ENCODE data around the gene SSBP4.
A peak's percentile ranks its signal among the peaks of the same experiment; 100 is the strongest.

Gene SSBP4

DNA sequence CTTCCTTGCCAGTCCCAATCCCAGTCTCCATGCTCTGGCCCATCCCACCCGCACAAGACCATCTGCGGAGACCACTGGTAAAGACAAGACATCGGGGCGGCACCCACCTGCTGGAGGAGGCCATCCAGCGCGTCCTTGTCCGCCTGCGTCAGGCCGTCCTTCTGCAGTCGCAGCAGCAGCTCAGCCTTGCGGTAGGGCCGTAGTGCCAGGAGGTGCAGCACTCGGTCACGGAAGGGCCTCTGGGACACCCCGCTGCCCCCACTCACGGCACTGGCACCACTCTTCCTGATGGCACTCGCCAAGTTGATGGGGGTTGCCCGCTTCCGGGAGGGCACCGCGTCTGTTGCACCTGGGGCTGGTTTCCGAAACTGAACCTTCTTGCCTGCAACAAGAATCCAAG lies 42.3 kb downstream of the SSBP4 start:
- H3K9ac ChIP-seq (ENCODE audit: low read length in 2 of 2) = no peak overlapping the region
- H3K27ac ChIP-seq (ENCODE audit: low read length) = peak overlapping the region; percentile 75
- H3K4me1 ChIP-seq (ENCODE audit: control insufficient read depth, insufficient read depth, low read length) = peaks cover 63% of the 10 kb centered on the region
- no peak overlapping the region for H3K4me3 ChIP-seq (ENCODE audit: low read length in 2 of 2)
- peaks cover 12 to 14% of the 10 kb centered on the region in 2 donors for H3K36me3 ChIP-seq (ENCODE audit: control insufficient read depth in 2 of 2, insufficient read depth in 2 of 2, low read length in 2 of 2)
- H3K27me3 ChIP-seq (ENCODE audit: control insufficient read depth in 1 of 2, insufficient read depth in 2 of 2, low read length in 2 of 2) = no peaks in the 10 kb centered on the region
- no peaks in the 10 kb centered on the region for H3K9me3 ChIP-seq (ENCODE audit: control insufficient read depth in 2 of 2, low read length in 2 of 2)

DNA sequence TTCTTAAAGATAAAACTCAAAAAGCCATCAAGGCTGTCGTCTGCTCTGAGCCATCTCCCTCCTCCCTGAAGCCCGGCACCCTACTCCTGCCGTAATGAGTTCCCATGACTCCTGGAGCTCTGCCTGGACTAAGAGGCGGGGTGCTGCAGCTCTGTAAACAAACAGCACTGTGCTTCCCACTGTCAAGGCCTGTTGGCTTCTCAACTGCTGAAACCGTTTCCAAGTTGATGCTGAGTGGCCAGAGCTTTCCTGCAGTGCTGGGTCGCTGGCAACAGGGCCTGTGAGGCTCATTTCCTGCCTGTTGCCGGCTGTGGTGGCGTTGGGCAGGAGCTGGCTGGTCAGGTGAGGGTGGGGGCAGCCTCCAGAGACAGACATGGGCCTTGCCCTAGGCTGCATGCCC lies 45.4 kb downstream of the SSBP4 start:
- Histone ChIP-seq H3K4me3 (ENCODE audit: low read length in 2 of 2) (peak overlapping the region; percentile 46 to 60), H3K9ac (ENCODE audit: low read length in 2 of 2) (peak overlapping the region; percentile 51 to 54), H3K4me1 (ENCODE audit: control insufficient read depth, insufficient read depth, low read length) (peaks cover 61% of the 10 kb centered on the region)

DNA sequence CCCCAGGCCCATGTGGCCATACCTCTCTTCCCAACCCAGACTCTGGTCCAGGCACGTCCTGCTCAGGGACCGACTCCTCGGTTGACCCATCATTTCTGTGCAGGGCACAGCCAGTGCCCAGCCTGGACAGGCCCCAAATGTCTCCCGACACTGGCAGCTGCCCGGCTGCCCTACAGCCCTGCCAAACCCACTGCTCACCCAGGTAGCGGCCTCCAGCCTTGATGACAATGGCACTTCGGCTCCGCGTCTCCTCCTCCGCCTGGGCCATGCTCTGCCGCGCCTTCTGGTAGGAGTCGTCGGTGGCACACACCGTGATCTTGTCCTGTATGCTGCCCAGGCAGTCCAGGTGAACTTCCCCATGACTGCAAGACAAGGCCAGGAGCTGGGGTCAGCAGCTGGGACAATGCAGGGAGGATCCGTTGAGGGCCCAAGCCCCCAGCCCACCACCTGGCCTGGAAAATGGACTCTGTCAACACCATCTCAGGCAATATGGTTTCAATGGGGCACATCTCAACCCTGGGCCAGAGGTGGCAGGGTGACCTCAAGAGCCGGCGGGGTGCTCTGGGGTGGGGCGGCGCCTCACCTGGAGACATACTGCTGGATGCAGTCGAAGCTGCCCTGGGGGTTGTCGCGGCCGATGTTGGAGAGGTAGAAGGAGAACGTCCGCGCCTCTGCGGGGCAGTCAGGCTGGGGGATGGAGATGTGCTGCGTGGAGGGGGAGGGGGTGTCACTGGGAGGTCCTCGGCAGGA lies 46.2 kb downstream of the SSBP4 start:
- Histone ChIP-seq H3K9ac (ENCODE audit: low read length in 2 of 2) (peak overlapping the region; percentile 51 to 54), H3K4me1 (ENCODE audit: control insufficient read depth, insufficient read depth, low read length) (peaks cover 61% of the 10 kb centered on the region)

More for the DNA sequence above, 45.4 kb downstream of the SSBP4 start:
- Histone ChIP-seq H3K9me3 (ENCODE audit: control insufficient read depth in 2 of 2, low read length in 2 of 2) (no peaks in the 10 kb centered on the region), H3K27ac (ENCODE audit: low read length) (peak overlapping the region; percentile 81), H3K27me3 (ENCODE audit: control insufficient read depth in 1 of 2, insufficient read depth in 2 of 2, low read length in 2 of 2) (no peaks in the 10 kb centered on the region), H3K36me3 (ENCODE audit: control insufficient read depth in 2 of 2, insufficient read depth in 2 of 2, low read length in 2 of 2) (peaks cover 10 to 12% of the 10 kb centered on the region in 2 donors)

DNA sequence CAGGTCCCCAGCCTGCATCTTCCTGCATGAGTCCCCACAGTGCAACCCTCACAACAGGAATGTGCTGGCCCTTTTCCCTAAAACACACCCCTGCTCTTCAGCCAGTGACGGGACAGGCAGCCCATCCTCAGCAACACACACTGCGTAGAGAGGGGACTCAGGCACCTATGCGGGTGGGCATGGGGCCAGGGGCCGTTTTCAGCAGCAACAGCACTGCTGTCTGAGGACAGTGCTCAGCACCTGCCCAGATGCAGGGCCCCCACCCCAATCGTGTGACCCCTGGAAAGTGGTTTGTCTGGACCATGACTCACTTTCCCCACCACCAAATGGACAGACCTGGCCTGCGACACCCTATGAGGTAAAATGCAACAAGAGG lies 46.8 kb downstream of the SSBP4 start:
- Histone ChIP-seq H3K9ac (ENCODE audit: low read length in 2 of 2) (no peak overlapping the region), H3K27ac (ENCODE audit: low read length) (peak overlapping the region; percentile 81), H3K4me1 (ENCODE audit: control insufficient read depth, insufficient read depth, low read length) (peaks cover 58% of the 10 kb centered on the region), H3K9me3 (ENCODE audit: control insufficient read depth in 2 of 2, low read length in 2 of 2) (no peaks in the 10 kb centered on the region), H3K36me3 (ENCODE audit: control insufficient read depth in 2 of 2, insufficient read depth in 2 of 2, low read length in 2 of 2) (peaks cover 4 to 8% of the 10 kb centered on the region in 2 donors), H3K27me3 (ENCODE audit: control insufficient read depth in 1 of 2, insufficient read depth in 2 of 2, low read length in 2 of 2) (no peaks in the 10 kb centered on the region), H3K4me3 (ENCODE audit: low read length in 2 of 2) (no peak overlapping the region)

More for the DNA sequence above, 46.2 kb downstream of the SSBP4 start:
- Histone ChIP-seq H3K27ac (ENCODE audit: low read length) (peak overlapping the region; percentile 81), H3K27me3 (ENCODE audit: control insufficient read depth in 1 of 2, insufficient read depth in 2 of 2, low read length in 2 of 2) (no peaks in the 10 kb centered on the region), H3K36me3 (ENCODE audit: control insufficient read depth in 2 of 2, insufficient read depth in 2 of 2, low read length in 2 of 2) (peaks cover 8 to 12% of the 10 kb centered on the region in 2 donors), H3K4me3 (ENCODE audit: low read length in 2 of 2) (peak overlapping the region; percentile 46 to 60), H3K9me3 (ENCODE audit: control insufficient read depth in 2 of 2, low read length in 2 of 2) (no peaks in the 10 kb centered on the region)

DNA sequence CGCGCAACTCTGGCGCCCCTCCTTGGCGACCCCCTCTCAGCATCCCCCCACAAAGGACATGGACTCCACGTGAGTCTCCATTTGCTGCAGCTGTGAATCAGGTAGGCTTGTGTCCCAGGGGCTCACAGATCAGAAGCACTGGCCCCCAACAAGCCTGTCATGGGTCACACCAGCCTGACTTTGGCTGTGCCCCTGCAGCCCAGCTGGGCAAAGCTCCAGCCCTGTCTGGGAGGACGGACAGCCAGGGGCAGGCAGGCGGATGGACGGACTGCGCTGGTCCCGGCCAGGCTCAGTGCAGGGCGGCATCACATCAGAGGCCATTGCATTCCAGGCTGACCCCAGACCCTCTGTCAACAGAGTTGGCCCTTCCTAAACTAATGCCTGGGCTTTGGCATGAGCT lies 47.2 kb downstream of the SSBP4 start:
- peaks cover 0 to 5% of the 10 kb centered on the region in 2 donors for H3K36me3 ChIP-seq (ENCODE audit: control insufficient read depth in 2 of 2, insufficient read depth in 2 of 2, low read length in 2 of 2)
- peak overlapping the region; percentile 81 for H3K27ac ChIP-seq (ENCODE audit: low read length)
- H3K4me3 ChIP-seq (ENCODE audit: low read length in 2 of 2) = no peak overlapping the region
- H3K4me1 ChIP-seq (ENCODE audit: control insufficient read depth, insufficient read depth, low read length) = peaks cover 54% of the 10 kb centered on the region
- H3K9me3 ChIP-seq (ENCODE audit: control insufficient read depth in 2 of 2, low read length in 2 of 2) = no peaks in the 10 kb centered on the region
- H3K27me3 ChIP-seq (ENCODE audit: control insufficient read depth in 1 of 2, insufficient read depth in 2 of 2, low read length in 2 of 2) = no peaks in the 10 kb centered on the region
- no peak overlapping the region for H3K9ac ChIP-seq (ENCODE audit: low read length in 2 of 2)

DNA sequence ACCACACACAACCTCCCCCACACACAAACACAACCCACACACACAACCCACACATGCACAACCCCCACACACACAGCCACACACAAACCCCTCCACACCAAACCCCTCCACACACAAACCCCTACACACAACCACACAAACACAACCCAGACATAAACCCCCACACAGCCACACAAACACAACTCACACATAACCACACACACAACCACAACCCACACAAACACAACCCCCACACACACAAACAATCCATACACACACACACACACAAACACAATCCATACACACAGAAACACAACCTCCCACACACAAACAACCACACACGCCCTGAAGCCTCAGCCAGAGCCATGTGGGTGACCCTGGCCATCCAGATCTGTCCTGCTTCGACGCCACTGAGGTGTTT lies 48.8 kb downstream of the SSBP4 start:
- H3K27me3 ChIP-seq (ENCODE audit: control insufficient read depth in 1 of 2, insufficient read depth in 2 of 2, low read length in 2 of 2) = no peaks in the 10 kb centered on the region
- peaks cover 0 to 2% of the 10 kb centered on the region in 2 donors for H3K36me3 ChIP-seq (ENCODE audit: control insufficient read depth in 2 of 2, insufficient read depth in 2 of 2, low read length in 2 of 2)
- H3K4me1 ChIP-seq (ENCODE audit: control insufficient read depth, insufficient read depth, low read length) = peaks cover 49% of the 10 kb centered on the region
- no peak overlapping the region for H3K4me3 ChIP-seq (ENCODE audit: low read length in 2 of 2)
- H3K9me3 ChIP-seq (ENCODE audit: control insufficient read depth in 2 of 2, low read length in 2 of 2) = no peaks in the 10 kb centered on the region
- H3K27ac ChIP-seq (ENCODE audit: low read length) = no peak overlapping the region
- H3K9ac ChIP-seq (ENCODE audit: low read length in 2 of 2) = no peak overlapping the region

DNA sequence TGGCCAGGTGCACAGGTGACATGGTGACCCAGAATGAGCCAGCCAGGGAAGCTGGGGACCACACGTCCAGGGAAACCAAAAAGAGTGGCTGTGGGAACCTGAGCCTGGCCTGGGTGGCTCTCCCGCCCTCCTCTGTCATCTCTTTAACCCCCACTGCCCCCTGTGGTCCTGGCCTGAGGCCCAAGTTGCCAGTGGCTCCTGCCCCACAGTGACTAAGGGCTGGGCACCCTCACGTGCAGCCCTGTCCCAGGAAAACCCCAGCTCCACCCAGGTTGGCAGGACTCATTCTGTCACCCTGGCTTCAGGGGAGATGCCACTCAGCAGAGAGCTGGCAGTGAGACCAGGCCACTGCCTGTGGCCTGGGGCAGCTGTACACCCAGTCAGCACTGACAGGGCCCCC lies 49.3 kb downstream of the SSBP4 start:
- Histone ChIP-seq H3K27ac (ENCODE audit: low read length) (no peak overlapping the region), H3K9ac (ENCODE audit: low read length in 2 of 2) (no peak overlapping the region), H3K4me1 (ENCODE audit: control insufficient read depth, insufficient read depth, low read length) (peaks cover 52% of the 10 kb centered on the region)

DNA sequence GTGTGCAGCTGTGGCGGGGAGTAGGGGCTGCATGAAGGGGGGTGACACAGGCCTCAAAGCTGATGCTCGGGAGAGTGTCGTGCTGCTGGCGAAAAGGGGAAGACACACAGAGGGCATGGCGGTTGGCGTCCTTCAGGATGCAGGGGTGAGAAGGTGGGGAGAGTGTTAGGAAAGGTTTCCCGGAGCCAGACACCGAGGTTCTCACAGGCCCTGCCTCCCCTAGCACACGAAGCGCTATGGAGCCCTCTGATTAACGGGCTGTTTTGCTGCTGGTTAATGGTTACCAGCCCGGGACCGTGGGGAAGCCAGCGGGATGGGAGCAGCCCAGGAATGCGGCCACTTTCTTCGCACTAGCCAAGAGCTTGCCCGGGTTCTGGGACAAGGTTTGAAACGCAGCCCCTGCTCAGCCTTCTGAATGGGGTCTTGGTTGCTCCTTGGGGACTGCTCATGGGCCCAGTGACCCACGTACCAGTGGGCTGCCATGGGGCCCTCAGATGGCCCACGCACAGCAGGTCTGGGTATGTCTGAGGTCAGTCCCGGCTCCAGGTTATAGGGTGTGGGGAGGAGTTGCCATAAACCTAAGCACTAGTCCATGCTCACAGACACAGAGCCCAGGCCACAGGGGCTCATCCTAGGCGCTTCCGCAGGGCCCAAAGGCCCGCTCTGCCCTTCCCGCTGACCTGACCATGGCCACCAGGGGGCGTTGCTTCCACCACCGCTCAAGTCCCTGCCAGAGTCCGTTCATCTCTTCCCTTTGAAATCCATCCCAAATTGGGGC lies 50.1 kb downstream of the SSBP4 start:
- H3K9ac ChIP-seq (ENCODE audit: low read length in 2 of 2) = no peak overlapping the region
- no peaks in the 10 kb centered on the region for H3K27me3 ChIP-seq (ENCODE audit: control insufficient read depth in 1 of 2, insufficient read depth in 2 of 2, low read length in 2 of 2)
- H3K9me3 ChIP-seq (ENCODE audit: control insufficient read depth in 2 of 2, low read length in 2 of 2) = no peaks in the 10 kb centered on the region
- no peak overlapping the region for H3K4me3 ChIP-seq (ENCODE audit: low read length in 2 of 2)
- peaks cover 49% of the 10 kb centered on the region for H3K4me1 ChIP-seq (ENCODE audit: control insufficient read depth, insufficient read depth, low read length)
- peaks cover 0 to 2% of the 10 kb centered on the region in 2 donors for H3K36me3 ChIP-seq (ENCODE audit: control insufficient read depth in 2 of 2, insufficient read depth in 2 of 2, low read length in 2 of 2)
- no peak overlapping the region for H3K27ac ChIP-seq (ENCODE audit: low read length)

More for the DNA sequence above, 49.3 kb downstream of the SSBP4 start:
- H3K27me3 ChIP-seq (ENCODE audit: control insufficient read depth in 1 of 2, insufficient read depth in 2 of 2, low read length in 2 of 2) = no peaks in the 10 kb centered on the region
- H3K9me3 ChIP-seq (ENCODE audit: control insufficient read depth in 2 of 2, low read length in 2 of 2) = no peaks in the 10 kb centered on the region
- peaks cover 0 to 2% of the 10 kb centered on the region in 2 donors for H3K36me3 ChIP-seq (ENCODE audit: control insufficient read depth in 2 of 2, insufficient read depth in 2 of 2, low read length in 2 of 2)
- H3K4me3 ChIP-seq (ENCODE audit: low read length in 2 of 2) = no peak overlapping the region

DNA sequence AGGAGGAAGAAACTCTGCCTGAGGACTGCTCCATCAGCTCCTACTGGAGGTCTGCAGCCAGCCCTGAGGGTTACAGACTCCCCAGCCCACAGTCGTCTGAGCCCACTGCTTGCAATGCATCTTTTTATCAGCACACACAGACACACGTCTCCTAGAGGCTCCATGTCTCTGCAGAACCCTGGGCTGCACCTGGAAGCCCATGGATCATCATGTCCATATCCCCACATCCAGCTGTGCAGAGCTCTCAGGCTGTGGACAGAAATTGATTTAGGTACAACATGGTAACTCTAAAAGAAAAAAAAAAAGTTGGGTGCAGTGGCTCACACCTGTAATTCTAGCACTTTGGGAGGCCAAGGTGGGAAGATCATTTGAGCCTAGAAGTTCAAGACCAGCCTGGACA lies 51.6 kb downstream of the SSBP4 start:
- Histone ChIP-seq H3K4me3 (ENCODE audit: low read length in 2 of 2) (no peak overlapping the region), H3K36me3 (ENCODE audit: control insufficient read depth in 2 of 2, insufficient read depth in 2 of 2, low read length in 2 of 2) (peaks cover 0 to 2% of the 10 kb centered on the region in 2 donors), H3K27ac (ENCODE audit: low read length) (no peak overlapping the region), H3K9me3 (ENCODE audit: control insufficient read depth in 2 of 2, low read length in 2 of 2) (no peaks in the 10 kb centered on the region), H3K4me1 (ENCODE audit: control insufficient read depth, insufficient read depth, low read length) (peaks cover 38% of the 10 kb centered on the region), H3K27me3 (ENCODE audit: control insufficient read depth in 1 of 2, insufficient read depth in 2 of 2, low read length in 2 of 2) (no peaks in the 10 kb centered on the region), H3K9ac (ENCODE audit: low read length in 2 of 2) (no peak overlapping the region)

DNA sequence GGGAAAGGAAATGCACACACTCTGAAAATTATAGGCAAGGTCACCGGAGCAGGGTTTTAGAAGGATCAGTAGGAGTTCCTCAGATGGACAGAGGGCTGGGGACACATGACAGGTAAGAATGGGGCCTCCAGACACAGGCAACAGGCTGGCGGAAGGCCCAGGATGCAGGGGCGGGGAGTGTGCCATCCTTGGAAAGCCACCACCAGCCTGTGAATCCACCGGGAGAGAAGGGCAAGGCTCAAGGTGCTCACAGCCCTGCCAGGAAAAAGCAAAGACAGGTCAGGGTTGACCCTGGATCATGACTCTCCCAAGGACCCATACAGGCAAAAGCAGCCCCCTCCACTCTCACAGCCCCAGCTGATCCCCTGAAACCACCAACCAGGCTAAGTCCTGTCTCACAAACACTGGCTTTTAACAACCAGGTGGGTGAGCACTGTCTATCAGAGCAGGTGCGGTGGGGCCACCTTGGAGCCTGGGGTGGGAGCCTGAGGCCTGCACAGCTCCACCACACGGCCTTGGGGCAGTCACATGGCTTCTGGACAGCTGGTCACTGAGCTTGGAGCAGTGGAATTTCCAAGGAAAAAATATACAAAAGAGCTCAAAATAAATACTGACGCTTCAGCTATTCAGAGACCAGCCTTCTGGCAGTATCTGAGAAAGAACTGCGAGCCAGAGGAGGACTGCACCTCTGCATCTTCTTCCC lies 54.0 kb downstream of the SSBP4 start:
- H3K4me3 ChIP-seq (ENCODE audit: low read length in 2 of 2) = no peak overlapping the region
- H3K36me3 ChIP-seq (ENCODE audit: control insufficient read depth in 2 of 2, insufficient read depth in 2 of 2, low read length in 2 of 2) = peaks cover 0 to 5% of the 10 kb centered on the region in 2 donors
- H3K4me1 ChIP-seq (ENCODE audit: control insufficient read depth, insufficient read depth, low read length) = peaks cover 37% of the 10 kb centered on the region
- no peaks in the 10 kb centered on the region for H3K27me3 ChIP-seq (ENCODE audit: control insufficient read depth in 1 of 2, insufficient read depth in 2 of 2, low read length in 2 of 2)
- H3K27ac ChIP-seq (ENCODE audit: low read length) = no peak overlapping the region
- H3K9ac ChIP-seq (ENCODE audit: low read length in 2 of 2) = peak overlapping the region in 1 of 2 donors; percentile 29
- no peaks in the 10 kb centered on the region for H3K9me3 ChIP-seq (ENCODE audit: control insufficient read depth in 2 of 2, low read length in 2 of 2)

All from stomach smooth muscle (tissue), 2 donors.